ENCODE data around the gene LIF. TPM values are rescaled to one million over a fixed set of nuclear protein-coding genes. Genes with fewer than 3 reads are reported as not detected.

Gene LIF
- total RNA-seq: 13.5 and 49.1 TPM in 2 replicates

DNA sequence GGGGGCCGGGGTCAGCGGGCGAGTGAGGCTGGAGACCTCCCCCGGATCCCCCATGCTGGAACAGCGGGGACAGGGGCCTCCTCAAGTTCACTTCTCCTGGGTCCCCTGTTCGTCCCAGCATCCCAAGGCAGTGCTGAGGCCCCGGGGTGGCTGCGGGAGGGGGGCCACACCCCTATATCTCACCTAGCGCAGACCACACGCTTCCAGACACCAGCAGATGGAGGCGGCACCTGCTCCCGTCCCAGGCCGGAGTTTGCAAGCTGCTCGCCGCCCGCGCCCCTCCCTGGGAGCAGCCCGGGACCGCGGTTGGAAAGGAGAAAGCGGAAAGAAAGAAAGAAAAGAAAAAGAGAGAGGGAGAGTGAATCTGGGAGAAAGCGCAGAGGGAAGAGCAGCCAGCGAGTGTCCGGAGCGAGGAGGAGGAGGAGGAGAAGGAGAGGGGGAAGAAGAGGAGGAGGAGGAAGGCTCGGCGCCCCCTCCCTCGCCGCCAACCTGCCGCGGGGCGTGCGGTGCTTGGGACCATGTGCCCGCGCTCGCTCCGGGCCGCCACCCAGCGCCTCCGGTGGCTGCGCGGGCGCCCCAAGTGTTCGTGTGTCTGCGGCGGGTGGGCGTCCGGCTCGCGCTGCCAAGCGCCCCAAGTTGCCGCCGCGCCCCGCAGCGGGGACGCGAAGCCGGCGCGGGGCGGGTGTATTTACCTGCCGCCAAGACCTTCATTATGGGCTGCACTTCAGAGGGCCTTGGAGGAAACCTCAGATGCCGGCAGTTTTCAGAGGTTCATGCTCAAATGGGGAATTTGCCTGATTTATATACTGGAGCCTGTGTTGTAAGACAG is at the start of gene LIF:
Gene LIF, minus strand, starts transcription at position 775 of the 829 bp plus-strand sequence. Its CDS starts 64 bp downstream, at position 711.

GRCh38 chr22:30289141-30289979 is 42.8 kb upstream of the LIF start, which contains the start of gene CASTOR1:
Gene CASTOR1, minus strand, starts transcription at chr22:30289505. Its CDS starts 8 bp downstream, at chr22:30289497.

GRCh38 chr22:30266445-30267381 is 20.2 kb upstream of the LIF start, which contains the start of gene OSM:
Gene OSM, minus strand, starts transcription at chr22:30266851. Its CDS starts 52 bp downstream, at chr22:30266799.

Other genes with a start within 250 kb of the LIF start
- not detected in 2 replicates for gene HORMAD2, start 166.3 kb downstream of the LIF start, total RNA-seq
- gene OSM, start 20.1 kb upstream of the LIF start, total RNA-seq: not detected in 2 replicates
- 3.6 and 5.9 TPM in 2 replicates for gene CASTOR1, start 42.7 kb upstream of the LIF start, total RNA-seq
- gene TBC1D10A, start 80.2 kb upstream of the LIF start, total RNA-seq: 7.0 and 8.5 TPM in 2 replicates
- 25.5 and 28.1 TPM in 2 replicates for gene SF3A1, start 110.1 kb upstream of the LIF start, total RNA-seq
- 1.2 and 2.4 TPM in 2 replicates for gene CCDC157, start 110.2 kb upstream of the LIF start, total RNA-seq
- gene RNF215, start 140.7 kb upstream of the LIF start, total RNA-seq: 21.0 and 25.9 TPM in 2 replicates
- 10.2 and 11.6 TPM in 2 replicates for gene SEC14L2, start 150.3 kb upstream of the LIF start, total RNA-seq
- gene MTFP1, start 179.0 kb upstream of the LIF start, total RNA-seq: 3.1 and 5.4 TPM in 2 replicates
- gene SEC14L3, start 225.3 kb upstream of the LIF start, total RNA-seq: not detected in 2 replicates